Spleen (tissue), 7 donors: Measurements from ENCODE around the gene DIP2C.

Source experiments
- CTCF ChIP-seq, 11 experiments: fragments of 200-600 bp in 7 of 11; fragments of 450-650 bp in 4 of 11; sonication (generic) in 4 of 11; IDR thresholded peaks in 8 of 11; conservative IDR thresholded peaks in 3 of 11; 1 replicate in 7 of 11; 2 replicates in 4 of 11; pipeline versions ENCODE4 v1.4.0 to v1.8.0; 2016 to 2021; ENCODE audit warnings: antibody characterized with exemption in 11 of 11, inconsistent platforms in 4 of 11, mild to moderate bottlenecking in 1 of 11
- POLR2A ChIP-seq, 3 donors: fragments of 450-650 bp; IDR thresholded peaks; one replicate each; pipeline ENCODE4 v1.5.1; 2017; ENCODE audit warnings: antibody characterized with exemption in 3 of 3, mild to moderate bottlenecking in 1 of 3
- POLR2AphosphoS5 ChIP-seq, 3 donors: sonication (generic); formaldehyde crosslinking; IDR thresholded peaks; one replicate each; pipeline ENCODE4 v1.5.1; 2017; ENCODE audit warnings: antibody characterized with exemption in 3 of 3
- donor health status: DM: no; HTN: no; CAD: no; lungs with moderate emphysema.
- donor health status: DM: no; HTN: no; CAD: no.
- donor health status: DM: no; HTN: no; CAD: no.

GRCh38 chr10:575402-576129 lies 113.9 kb downstream of the DIP2C start:
- no peak for TF ChIP-seq POLR2A (IDR thresholded peaks at IDR 0.05)
- no peak for TF ChIP-seq CTCF (IDR thresholded peaks at IDR 0.05 in 8 of 11, conservative IDR thresholded peaks at IDR 0.05 in 3 of 11)
- no peak for TF ChIP-seq POLR2AphosphoS5 (IDR thresholded peaks at IDR 0.05)
